NCI-H748 treated with DMSO at 0.1 percent for 48 hours (cell line): ENCODE measurements around the gene MED9.

Experiments
- DNase-seq: peaks from one replicate; lab custom pipeline; 2025; lab: John Stamatoyannopoulos, UW

The MED9 gene

GRCh38 chr17:17505151-17505550 is 28.4 kb downstream of the MED9 start:
- DNase-seq, result no peak

DNA sequence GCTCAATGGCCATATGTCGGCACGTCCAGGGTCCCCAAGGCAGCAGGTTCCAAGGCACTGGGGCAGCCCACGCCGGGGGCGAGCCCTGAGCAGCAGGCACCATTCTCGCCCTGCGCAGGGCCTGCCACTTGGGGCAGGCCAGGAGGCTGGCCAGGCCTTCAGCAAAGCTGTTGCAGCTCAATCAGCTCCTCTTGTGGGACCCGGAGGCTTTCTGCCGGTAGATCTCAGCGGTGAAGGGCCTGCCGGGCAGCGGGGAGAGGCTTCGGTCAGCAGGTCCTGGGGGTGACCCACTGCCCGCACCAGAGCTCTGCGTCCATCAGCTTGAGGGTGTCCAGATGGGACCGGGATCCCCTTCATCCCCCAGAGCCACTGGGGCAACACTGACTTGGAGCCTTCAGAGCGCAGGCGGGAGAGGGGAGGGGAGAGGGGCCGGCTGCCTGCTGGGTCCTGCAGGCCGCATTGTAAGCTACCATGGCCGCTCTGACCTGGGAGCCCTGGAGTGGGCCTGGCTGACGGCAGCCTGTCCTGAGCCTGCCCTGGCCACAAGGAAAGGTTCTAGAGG is 28.9 kb downstream of the MED9 start:
- DNase-seq, result no peak

- no peak for DNase-seq
Measured at GRCh38 chr17:17506181-17506741, 29.5 kb downstream of the MED9 start.

- no peak for DNase-seq
Measured at GRCh38 chr17:17506893-17507464, 30.2 kb downstream of the MED9 start.

DNA sequence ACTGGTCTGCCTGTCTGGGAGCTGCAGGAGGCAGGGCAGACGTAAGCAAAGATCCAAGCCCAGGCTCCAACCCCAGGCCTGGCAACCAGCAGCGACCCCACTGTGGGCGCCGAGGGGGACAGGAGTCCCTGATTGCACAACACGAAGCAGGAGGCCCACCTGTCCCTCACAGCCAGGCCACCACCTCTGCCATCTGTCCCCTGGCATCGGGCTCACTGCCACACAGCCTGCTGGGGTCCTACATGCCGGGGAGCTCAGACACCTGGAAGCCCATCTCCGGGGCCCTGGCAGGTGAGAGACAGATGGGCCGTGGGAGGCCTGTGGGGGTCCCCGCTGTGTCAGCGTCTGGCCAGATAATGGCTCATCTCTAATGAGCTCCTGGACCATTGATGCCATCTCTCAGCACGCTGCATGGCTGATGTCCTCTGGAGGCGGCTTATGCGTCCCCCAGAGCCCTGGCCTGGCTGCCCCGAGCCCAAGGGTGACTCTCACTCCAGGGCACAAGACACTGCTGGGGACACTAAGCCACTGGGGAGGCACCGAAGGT is 30.7 kb downstream of the MED9 start:
- DNase-seq, result no peak

DNA sequence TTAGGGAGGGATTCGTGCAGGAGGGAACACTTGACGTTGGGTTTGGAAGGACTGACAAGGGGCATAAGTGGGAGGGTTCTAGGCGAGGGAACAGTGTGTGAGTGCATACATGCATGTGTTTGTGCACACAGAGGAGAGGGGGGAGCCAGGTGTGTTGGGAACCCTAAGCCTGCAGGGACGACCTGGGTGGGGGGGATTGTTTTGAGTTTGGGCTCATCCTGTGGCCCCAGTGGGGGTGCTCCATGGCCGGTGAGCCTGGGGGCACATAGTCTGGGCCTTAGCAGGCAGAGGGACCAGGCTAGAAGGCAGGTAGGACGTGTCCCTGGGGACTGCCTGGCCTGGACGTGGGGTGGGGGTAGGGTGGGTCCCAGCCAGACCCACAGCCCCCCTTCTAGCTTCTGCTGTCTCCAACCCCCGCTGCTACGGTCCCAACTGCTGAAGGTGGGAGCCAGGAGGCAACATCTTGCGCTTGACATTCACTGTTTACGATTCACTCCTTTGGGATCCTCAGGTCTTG is 31.3 kb downstream of the MED9 start:
- DNase-seq, result no peak

GRCh38 chr17:17508646-17509591 is 32.1 kb downstream of the MED9 start:
- DNase-seq, result no peak

GRCh38 chr17:17509601-17510425 is 33.0 kb downstream of the MED9 start:
- no peak for DNase-seq

GRCh38 chr17:17510456-17511292 is 33.9 kb downstream of the MED9 start:
- DNase-seq, result no peak

DNA sequence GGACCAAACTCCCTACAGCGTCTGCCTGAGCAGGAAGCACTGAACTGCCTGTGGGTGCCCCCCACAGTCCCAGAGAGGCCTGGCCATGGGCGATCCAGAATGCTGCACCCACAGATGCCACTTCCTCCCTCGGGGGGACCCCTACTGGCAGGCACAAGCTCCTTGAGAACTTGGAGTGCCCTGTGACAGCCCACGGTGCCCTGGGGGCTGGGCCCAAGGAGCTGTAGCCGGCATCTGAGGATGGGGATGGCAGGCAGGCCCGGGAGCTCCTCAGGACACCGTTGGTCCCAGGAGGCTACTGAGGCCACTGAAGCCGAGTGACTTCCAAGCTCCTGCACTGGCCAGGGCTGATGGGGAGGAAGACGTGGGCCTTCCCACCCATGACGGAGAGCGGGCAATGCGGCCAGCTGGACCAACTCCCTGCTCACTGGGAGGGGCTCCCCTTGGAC is 34.5 kb downstream of the MED9 start:
- no peak for DNase-seq

- no peak for DNase-seq
Measured at GRCh38 chr17:17511881-17512858, 35.4 kb downstream of the MED9 start.

GRCh38 chr17:17512866-17513265 is 36.1 kb downstream of the MED9 start:
- no peak for DNase-seq

DNA sequence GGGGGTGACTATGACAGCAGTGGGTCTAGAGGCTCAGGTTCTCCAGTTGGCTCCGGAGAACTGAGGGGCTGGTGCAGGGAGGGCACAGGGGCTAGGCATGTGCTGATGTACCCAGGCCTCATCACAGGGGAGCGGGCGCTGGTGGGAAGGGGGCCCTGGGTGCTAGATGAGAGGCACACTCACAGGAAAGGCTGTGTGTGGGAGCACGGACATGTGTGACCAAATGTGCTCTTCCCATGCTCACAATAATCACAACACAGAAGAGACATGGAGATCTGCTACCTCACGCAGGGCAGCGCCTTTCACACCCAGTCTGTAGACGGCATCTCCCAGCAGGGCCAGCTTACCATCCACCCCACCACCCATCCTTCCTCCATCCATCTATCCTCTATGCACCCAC is 36.8 kb downstream of the MED9 start:
- DNase-seq, result no peak

- no peak for DNase-seq
Measured at GRCh38 chr17:17514361-17514992, 37.7 kb downstream of the MED9 start.

GRCh38 chr17:17514993-17515933 is 38.5 kb downstream of the MED9 start:
- DNase-seq, result no peak

DNA sequence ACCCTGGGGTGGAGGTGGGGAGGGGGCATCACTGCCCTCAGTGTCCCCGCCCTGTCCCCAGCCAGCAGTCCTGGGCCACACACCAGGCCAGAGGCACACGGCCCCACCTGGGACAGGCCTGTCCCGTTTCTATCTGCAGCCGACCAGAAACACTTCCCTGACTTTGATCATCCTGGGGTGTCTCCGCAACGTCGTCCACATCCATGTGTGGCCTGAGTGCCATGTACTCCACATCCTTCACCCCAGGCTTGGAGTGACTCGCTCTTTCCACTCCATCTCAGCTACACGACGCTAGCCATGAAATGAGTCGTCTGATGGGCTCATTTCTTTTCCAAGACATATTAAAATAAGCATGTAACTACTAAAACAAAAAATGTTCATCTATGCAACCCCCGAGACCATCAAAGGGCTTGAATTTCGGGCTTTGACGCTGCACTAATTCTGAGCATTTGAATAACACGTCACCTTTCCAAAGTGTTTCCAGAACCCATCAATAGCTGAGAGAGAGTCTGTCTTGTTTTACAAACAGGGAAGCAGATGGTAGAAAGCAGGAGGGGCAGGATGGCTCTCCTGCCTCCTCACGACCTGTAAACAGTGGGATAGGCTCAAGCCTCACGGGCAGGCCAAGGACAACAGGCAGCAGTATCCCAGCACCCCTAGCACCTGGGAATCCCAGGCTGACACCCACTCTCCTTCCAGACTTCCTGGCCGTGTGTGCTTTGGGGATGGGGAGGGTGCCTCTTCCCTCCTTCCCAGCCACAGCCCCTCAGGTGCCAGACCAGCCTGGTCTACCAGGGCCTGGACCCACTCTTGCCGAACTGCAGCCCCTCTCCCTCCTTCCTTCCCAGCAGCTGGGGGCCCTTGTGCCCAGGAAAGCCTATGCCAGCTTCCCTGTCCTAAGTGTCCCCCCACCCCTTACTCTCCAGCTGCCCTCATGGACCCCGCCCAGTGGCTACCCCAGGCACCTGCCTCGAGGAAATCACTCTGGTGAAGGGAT is 39.4 kb downstream of the MED9 start:
- no peak for DNase-seq
